Measurements from ENCODE around the gene GCN1.
A peak's percentile ranks its signal among the peaks of the same experiment; 100 is the strongest.

Gene GCN1

DNA sequence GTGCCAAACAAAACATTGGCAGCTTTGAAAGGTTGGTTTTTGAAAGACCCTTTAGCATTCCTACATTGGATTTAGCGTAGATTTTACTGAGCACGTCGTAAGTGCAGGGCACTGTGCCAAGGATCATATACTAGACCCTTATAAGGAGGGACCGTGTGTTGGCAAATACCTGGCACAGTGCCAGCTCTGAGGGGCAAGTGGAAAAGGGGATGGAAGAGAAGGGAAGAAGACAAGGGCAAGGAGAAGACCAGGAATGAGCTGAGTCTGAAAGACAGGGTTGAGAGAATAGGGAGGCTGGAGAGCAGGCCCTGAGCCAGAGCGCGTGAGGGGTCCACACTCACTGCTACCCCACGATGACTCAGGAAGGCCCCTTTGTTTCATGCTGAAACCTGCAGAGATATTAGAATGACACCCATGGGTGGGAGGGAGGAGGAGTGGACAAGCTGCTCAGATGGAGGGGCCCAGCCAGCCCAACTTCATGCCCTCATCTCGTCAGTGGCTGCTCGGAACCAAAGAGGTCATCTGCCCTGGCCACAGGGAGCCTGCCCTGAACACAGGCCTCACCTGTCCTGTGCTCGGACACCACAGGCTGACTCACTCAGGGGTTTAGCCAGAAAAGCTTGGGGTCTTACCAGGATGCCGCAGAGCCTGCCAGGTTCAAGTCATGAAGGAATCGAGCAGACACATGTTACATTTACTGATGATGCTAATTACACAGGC lies 103.0 kb downstream of the GCN1 start:
- DNase-seq = no peak

- no peak for DNase-seq
These were observed 103.8 kb downstream of the GCN1 start for GRCh38 chr12:120090626-120091295.

GRCh38 chr12:120090206-120090605 lies 104.3 kb downstream of the GCN1 start:
- no peak for DNase-seq

- DNase-seq = no peak
These were observed 104.7 kb downstream of the GCN1 start for GRCh38 chr12:120089796-120090195.

- DNase-seq = no peak
These were observed 105.4 kb downstream of the GCN1 start for GRCh38 chr12:120089105-120089504.

- peak; percentile 93 for DNase-seq
These were observed 107.5 kb downstream of the GCN1 start for GRCh38 chr12:120086801-120087621.

DNA sequence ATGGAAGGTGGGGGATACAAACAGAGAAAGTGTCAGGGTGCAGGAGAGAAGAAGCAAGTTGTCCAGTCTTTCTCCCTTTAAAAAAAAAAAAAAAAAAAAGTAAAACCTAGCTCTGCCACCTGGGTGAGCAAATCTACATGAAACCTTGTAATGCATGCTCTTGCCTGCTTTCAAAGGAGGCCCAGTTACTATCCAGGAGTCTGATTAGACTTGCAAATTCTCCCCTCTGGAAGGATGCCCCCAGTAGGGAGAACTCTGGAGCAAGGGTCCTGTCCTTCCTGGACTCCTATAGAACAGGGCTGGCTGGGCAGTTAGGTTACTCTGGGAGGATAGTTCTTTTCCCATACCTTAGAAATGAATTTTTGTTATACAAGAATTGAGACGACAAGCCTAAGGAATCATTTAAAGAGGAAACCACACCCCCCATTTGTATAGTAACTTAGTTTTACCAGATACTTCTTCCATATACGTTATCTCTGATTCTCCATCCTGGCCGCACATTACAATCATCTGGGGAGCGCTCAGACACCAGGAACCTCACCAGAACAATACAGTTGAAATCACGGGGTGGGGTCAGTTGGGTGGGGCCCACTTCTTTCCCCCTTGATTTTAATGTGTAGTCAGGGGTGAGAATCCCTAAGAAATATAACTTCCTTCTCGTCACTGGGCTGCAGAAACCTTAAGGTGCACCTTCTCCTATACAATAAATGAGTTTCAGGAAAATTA lies 108.4 kb downstream of the GCN1 start:
- DNase-seq = no peak

DNA sequence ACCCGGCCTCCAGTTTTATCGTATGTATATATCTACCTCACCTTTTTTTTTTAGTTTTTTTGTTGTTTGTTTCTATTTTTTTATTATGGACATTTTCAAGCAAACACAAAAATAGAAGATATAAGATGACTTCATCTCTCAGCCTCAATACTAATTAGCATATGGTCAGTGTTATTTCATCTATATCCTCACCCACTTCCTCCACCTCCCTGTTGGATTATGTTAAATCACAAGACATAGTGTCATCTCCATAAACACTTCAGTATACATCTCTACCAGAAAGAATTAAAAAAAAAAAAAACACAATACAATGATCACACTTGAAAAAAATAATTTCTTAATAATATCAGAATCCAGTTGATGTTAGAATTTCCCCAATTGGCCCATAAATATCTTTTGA lies 112.9 kb downstream of the GCN1 start:
- DNase-seq = no peak

DNA sequence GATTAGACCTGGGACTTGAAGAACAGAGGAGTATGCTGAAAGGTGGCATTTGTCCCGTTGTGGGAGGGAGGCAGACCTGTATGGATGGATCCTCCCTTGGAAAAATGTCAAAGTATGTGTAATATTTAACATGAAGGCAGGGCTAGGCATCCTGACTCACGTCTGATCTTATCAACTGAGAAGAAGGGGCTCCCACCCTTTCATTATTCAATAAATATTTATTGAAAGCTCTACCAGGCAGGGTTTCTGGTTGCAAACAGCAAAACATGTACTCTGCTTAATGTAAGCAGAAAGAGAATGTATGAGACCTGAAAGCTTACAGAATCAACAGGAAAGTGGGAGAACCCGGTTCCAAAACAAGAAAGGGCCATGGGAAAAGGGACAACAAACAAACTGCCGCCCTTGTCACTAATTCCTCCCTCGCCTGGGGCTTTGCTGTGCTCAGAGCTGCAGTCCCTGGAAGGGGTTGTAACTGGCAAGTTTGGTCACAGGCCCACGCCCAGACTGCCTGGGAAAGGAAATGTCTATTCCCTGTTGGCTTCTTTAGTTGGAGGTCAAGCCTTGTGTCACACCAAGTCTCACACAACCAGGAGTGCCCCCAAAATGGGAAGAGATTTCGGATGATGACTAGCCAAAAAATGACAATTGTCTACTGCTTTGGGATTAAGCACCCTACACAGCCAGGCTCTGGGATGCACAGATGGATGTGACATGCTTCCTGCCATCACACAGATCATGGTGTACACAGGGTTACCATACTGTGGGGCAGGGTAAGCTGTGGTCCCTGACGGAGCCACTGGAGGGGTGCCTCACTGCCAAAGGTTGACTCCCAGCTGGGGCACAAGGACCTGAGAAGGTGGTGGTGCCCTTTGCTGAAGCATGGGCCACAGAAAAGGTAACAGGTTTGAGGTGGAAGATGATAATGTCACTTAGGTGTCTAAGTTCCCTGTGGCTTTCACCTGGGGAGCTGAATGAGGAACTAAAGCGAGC lies 114.8 kb downstream of the GCN1 start:
- DNase-seq = no peak

DNA sequence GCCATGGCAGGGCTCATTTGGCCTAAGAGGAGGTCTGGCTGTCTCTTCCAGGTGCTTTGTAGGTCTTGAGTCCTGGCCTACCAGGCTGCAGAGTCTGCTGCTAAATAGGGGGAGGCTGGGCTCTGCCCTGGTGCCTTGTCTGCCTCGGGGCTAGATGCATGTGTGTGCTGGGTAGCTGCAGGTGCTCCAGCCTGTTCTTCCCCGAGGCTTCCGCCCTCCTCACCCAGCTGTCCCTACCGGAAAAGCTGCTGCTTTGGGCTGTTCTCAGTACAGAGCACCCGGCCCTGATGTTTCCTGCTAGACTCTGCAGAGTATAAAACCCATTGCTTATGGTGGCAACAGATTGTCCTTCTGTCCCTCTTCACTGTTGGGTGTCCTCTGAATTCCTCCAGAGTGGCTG lies 115.6 kb downstream of the GCN1 start:
- no peak for DNase-seq

- DNase-seq = no peak
These were observed 117.3 kb downstream of the GCN1 start for GRCh38 chr12:120077260-120077659.

All from GOT3 (cell line).